Mucosa of stomach (tissue), 1 donor: ENCODE data around the gene PARD6A.

Source experiments
- H3K27me3 ChIP-seq: one replicate; pipeline ENCODE4 v1.7.0; 2013; ENCODE audit warnings: mild to moderate bottlenecking, low read length; ENCODE audit not compliant: control insufficient read depth, insufficient read depth
- H3K36me3 ChIP-seq: one replicate; pipeline ENCODE4 v1.7.0; 2013; ENCODE audit warnings: low read length; ENCODE audit not compliant: control insufficient read depth, insufficient read depth
- H3K4me1 ChIP-seq: one replicate; pipeline ENCODE4 v1.7.0; 2013; ENCODE audit warnings: mild to moderate bottlenecking, low read length; ENCODE audit not compliant: control insufficient read depth, insufficient read depth
- H3K4me3 ChIP-seq: one replicate; pipeline ENCODE4 v1.7.0; 2013; ENCODE audit warnings: low read length
- H3K9ac ChIP-seq: one replicate; pipeline ENCODE4 v1.7.0; 2013; ENCODE audit warnings: mild to moderate bottlenecking, low read length, moderate library complexity
- H3K9me3 ChIP-seq: one replicate; pipeline ENCODE4 v1.7.0; 2013; ENCODE audit warnings: mild to moderate bottlenecking, low read length, moderate library complexity; ENCODE audit not compliant: control insufficient read depth
- donor health status: Pancreatic carcinoma.

Gene PARD6A

GRCh38 chr16:67672739-67673662 is 12.2 kb downstream of the PARD6A start:
- Histone ChIP-seq H3K4me3 (no peak overlapping the region), H3K4me1 (peaks cover 31% of the 10 kb centered on the region), H3K9ac (no peak overlapping the region)

GRCh38 chr16:67673712-67674580 is 13.2 kb downstream of the PARD6A start:
- H3K4me1 ChIP-seq: peaks cover 28% of the 10 kb centered on the region
- no peak overlapping the region for H3K9ac ChIP-seq
- H3K27me3 ChIP-seq: no peaks in the 10 kb centered on the region
- no peaks in the 10 kb centered on the region for H3K9me3 ChIP-seq
- no peaks in the 10 kb centered on the region for H3K36me3 ChIP-seq
- H3K4me3 ChIP-seq: no peak overlapping the region

More at GRCh38 chr16:67672739-67673662, 12.2 kb downstream of the PARD6A start:
- H3K9me3 ChIP-seq: no peaks in the 10 kb centered on the region
- no peaks in the 10 kb centered on the region for H3K36me3 ChIP-seq
- H3K27me3 ChIP-seq: no peaks in the 10 kb centered on the region

DNA sequence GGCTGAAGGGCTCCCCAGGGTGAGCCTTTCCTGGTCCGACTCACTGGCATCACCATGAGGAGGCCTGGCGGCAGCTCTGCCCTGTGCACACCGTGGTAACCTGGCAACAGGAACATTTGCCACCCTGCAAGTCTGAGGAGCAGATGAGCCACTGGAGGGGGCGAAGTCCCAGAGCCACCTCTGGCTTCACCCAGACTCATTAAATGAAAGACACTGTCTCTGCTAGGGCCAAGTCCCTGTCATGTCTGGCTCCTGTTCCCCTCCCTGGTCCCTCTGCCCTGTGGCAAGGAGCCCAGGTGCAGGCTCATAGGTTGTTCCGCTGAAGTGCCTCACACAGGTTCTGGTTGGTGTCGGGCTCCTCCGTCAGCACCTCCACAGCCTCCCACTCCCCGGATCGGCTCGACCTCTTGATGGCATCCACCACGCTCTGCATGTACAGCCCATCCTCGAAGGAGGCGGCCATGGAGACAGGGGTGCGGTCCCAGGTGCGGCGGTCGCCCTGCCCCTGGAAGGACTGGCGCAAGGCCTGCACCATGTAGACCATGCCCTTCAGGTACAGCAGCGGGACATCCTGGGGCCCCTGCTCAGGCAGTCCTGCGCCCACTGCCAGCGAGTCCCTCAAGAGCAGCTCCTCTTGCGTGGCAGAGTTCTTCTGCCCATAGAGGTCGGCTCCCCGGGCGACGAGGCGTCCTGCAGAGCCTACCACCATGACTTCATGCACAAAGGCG is 14.3 kb downstream of the PARD6A start:
- H3K27me3 ChIP-seq: no peaks in the 10 kb centered on the region
- no peak overlapping the region for H3K9ac ChIP-seq
- no peak overlapping the region for H3K4me3 ChIP-seq
- H3K36me3 ChIP-seq: no peaks in the 10 kb centered on the region
- H3K9me3 ChIP-seq: no peaks in the 10 kb centered on the region
- H3K4me1 ChIP-seq: peaks cover 28% of the 10 kb centered on the region

GRCh38 chr16:67675579-67675935 is 14.8 kb downstream of the PARD6A start:
- no peaks in the 10 kb centered on the region for H3K27me3 ChIP-seq
- H3K9ac ChIP-seq: no peak overlapping the region
- peaks cover 28% of the 10 kb centered on the region for H3K4me1 ChIP-seq
- H3K4me3 ChIP-seq: no peak overlapping the region
- no peaks in the 10 kb centered on the region for H3K9me3 ChIP-seq
- no peaks in the 10 kb centered on the region for H3K36me3 ChIP-seq

DNA sequence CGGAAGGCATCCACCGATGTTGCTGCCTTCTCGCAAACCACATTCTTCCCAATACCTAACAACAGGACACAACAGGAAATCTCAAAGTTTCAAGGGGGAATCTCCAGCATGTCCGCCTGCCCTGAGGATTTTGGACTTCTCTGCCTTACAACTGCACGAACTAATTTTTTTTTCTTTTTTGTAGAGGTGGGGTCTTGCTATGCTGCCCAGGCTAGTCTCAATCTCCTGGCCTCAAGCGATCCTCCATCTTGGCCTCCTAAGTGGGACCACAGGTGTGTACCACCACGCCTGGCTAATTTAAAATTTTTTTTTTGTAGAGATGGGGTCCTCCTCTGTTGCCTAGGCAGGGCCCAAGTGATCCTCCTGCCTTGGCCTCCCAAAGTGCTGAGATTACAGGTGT is 15.2 kb downstream of the PARD6A start:
- no peaks in the 10 kb centered on the region for H3K36me3 ChIP-seq
- H3K4me3 ChIP-seq: no peak overlapping the region
- H3K4me1 ChIP-seq: peaks cover 28% of the 10 kb centered on the region
- H3K9me3 ChIP-seq: no peaks in the 10 kb centered on the region
- no peak overlapping the region for H3K9ac ChIP-seq
- no peaks in the 10 kb centered on the region for H3K27me3 ChIP-seq

GRCh38 chr16:67676516-67676915 is 15.8 kb downstream of the PARD6A start:
- Histone ChIP-seq H3K4me1 (peaks cover 28% of the 10 kb centered on the region), H3K36me3 (no peaks in the 10 kb centered on the region), H3K9ac (no peak overlapping the region), H3K27me3 (no peaks in the 10 kb centered on the region), H3K9me3 (no peaks in the 10 kb centered on the region), H3K4me3 (no peak overlapping the region)

GRCh38 chr16:67676939-67677338 is 16.2 kb downstream of the PARD6A start:
- no peaks in the 10 kb centered on the region for H3K9me3 ChIP-seq
- H3K27me3 ChIP-seq: no peaks in the 10 kb centered on the region
- H3K36me3 ChIP-seq: no peaks in the 10 kb centered on the region
- no peak overlapping the region for H3K9ac ChIP-seq
- peaks cover 28% of the 10 kb centered on the region for H3K4me1 ChIP-seq
- no peak overlapping the region for H3K4me3 ChIP-seq

GRCh38 chr16:67677712-67678111 is 17.0 kb downstream of the PARD6A start:
- Histone ChIP-seq H3K9me3 (no peaks in the 10 kb centered on the region), H3K4me3 (no peak overlapping the region), H3K36me3 (no peaks in the 10 kb centered on the region), H3K4me1 (peaks cover 28% of the 10 kb centered on the region), H3K9ac (no peak overlapping the region), H3K27me3 (no peaks in the 10 kb centered on the region)

- no peaks in the 10 kb centered on the region for H3K27me3 ChIP-seq
- no peak overlapping the region for H3K9ac ChIP-seq
- no peak overlapping the region for H3K4me3 ChIP-seq
- H3K4me1 ChIP-seq: peaks cover 21% of the 10 kb centered on the region
- H3K36me3 ChIP-seq: no peaks in the 10 kb centered on the region
- H3K9me3 ChIP-seq: no peaks in the 10 kb centered on the region
Observed at GRCh38 chr16:67678354-67679023, 17.7 kb downstream of the PARD6A start.

- Histone ChIP-seq H3K4me3 (no peak overlapping the region), H3K9ac (no peak overlapping the region), H3K4me1 (peaks cover 6% of the 10 kb centered on the region), H3K9me3 (no peaks in the 10 kb centered on the region), H3K27me3 (no peaks in the 10 kb centered on the region), H3K36me3 (peaks cover 5% of the 10 kb centered on the region)
Observed at GRCh38 chr16:67679935-67680897, 19.5 kb downstream of the PARD6A start.
